ENCODE measurements around the gene ARHGAP8. TPM values are rescaled to one million over a fixed set of nuclear protein-coding genes. Genes with fewer than 3 reads are reported as not detected.
"Not testable (repeated sequence)": the region's sequence is repeated elsewhere in the genome, so short reads cannot be mapped to it uniquely, and the experiment has no call there.

ARHGAP8 gene
- polyA plus RNA-seq, 1 donor = 16.2 TPM

DNA sequence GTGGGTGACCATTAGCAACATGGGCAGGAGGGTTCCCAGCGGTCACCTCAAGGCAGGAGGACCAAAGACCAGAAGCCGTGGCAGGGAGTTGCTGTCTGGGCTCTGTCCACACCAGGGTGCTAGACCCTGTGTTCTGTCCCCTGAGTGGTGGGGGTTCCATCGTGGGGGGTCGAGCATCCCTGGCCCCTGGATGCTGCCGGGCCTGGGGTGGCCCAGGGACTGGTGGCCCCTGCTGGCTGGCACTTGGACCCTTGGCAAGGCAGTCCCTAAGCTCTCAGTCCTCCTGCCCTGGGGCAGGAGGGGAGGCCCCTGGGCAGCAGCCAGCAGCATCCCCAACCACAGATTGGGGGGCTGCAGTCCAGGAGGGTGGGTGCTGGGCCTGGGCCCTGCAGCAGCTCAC lies 13.4 kb upstream of the ARHGAP8 start:
- WGBS (ENCODE audit: insufficient coverage, low lambda C conversion rate) = no CpG with 5 or more reads among the region's 5 CpGs
- H3K4me1 ChIP-seq (ENCODE audit: control insufficient read depth, insufficient read depth, low read length) = peaks cover 42% of the 10 kb centered on the region
- H3K27me3 ChIP-seq (ENCODE audit: control insufficient read depth, insufficient read depth, low read length) = no peaks in the 10 kb centered on the region
- peaks cover 3% of the 10 kb centered on the region for H3K9me3 ChIP-seq (ENCODE audit: control insufficient read depth, low read depth, low read length)
- H3K27ac ChIP-seq (ENCODE audit: low read length) = no peak overlapping the region
- no peaks in the 10 kb centered on the region for H3K36me3 ChIP-seq (ENCODE audit: control insufficient read depth, insufficient read depth, low read length)
- H3K4me3 ChIP-seq (ENCODE audit: low read length) = no peak overlapping the region
- DNase-seq = no peak

DNA sequence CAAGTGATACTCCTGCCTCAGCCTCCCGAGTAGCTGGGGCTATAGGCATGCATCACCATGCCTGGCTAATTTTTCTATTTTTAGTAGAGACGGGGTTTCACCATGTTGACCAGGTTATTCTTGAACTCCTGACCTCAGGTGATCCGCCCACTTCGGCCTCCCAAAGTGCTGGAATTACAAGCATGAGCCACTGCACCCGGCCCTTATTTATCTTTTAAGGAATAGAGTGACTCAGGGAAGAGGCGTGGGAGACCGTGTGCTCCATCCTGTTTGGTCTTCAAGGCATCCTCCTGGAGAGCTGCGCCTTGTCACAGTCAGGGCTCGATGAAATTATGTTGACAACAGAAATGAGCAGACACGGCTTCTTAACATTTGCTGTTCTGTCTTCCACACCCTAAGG lies 12.7 kb upstream of the ARHGAP8 start:
- not testable (repeated sequence) for H3K4me3 ChIP-seq (ENCODE audit: low read length); H3K27me3 ChIP-seq (ENCODE audit: control insufficient read depth, insufficient read depth, low read length); H3K27ac ChIP-seq (ENCODE audit: low read length); H3K9me3 ChIP-seq (ENCODE audit: control insufficient read depth, low read depth, low read length); H3K36me3 ChIP-seq (ENCODE audit: control insufficient read depth, insufficient read depth, low read length); DNase-seq
- H3K4me1 ChIP-seq (ENCODE audit: control insufficient read depth, insufficient read depth, low read length) = peaks cover 44% of the 10 kb centered on the region
- WGBS (ENCODE audit: insufficient coverage, low lambda C conversion rate) = no CpG with 5 or more reads among the region's 10 CpGs

DNA sequence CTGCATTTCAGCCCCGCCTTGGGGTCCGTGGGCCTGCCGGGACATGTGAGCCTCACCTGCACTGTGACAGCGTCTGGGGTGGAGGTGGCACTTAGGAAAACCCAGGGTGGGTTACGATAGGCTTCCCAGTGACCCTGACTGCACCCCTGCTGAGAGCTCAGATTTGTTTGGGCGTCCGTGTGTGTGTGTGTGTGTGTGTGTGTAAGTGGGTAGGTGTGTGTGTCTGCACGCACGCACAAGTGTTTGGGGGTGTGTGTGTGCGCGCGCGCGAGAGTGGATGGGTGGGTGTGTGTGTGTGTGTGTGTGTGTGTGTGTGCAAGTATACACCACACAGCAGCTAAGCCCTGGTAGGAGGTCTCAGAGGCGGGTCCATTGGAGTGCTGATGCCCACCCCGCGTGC lies 12.1 kb upstream of the ARHGAP8 start:
- Histone ChIP-seq H3K27ac (ENCODE audit: low read length) (no peak overlapping the region), H3K27me3 (ENCODE audit: control insufficient read depth, insufficient read depth, low read length) (no peaks in the 10 kb centered on the region)
- no CpG with 5 or more reads among the region's 17 CpGs for WGBS (ENCODE audit: insufficient coverage, low lambda C conversion rate)

DNA sequence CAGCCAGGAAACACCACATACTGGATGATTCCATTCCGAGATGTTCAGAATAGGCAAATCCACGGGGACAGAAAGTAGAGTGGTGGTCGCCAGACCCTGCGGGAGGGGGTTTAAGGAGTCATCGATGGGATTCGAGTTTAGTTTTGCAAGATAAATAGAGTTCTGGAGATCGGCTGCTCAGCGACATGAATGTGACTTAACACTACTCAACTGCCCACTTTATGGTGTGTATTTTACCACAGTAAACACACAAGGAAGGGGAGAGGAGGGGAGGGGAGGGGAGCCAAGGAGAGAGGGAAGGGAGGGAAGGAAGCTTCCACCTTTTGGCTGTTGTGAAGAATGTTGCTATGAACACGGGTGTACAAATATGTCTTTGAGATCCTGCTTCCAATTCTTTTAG lies 10.4 kb upstream of the ARHGAP8 start:
- no peaks in the 10 kb centered on the region for H3K27me3 ChIP-seq (ENCODE audit: control insufficient read depth, insufficient read depth, low read length)
- H3K36me3 ChIP-seq (ENCODE audit: control insufficient read depth, insufficient read depth, low read length) = no peaks in the 10 kb centered on the region
- H3K4me3 ChIP-seq (ENCODE audit: low read length) = no peak overlapping the region
- peaks cover 57% of the 10 kb centered on the region for H3K4me1 ChIP-seq (ENCODE audit: control insufficient read depth, insufficient read depth, low read length)
- no CpG with 5 or more reads among the region's 9 CpGs for WGBS (ENCODE audit: insufficient coverage, low lambda C conversion rate)
- peaks cover 3% of the 10 kb centered on the region for H3K9me3 ChIP-seq (ENCODE audit: control insufficient read depth, low read depth, low read length)
- peak in 1 of 2 donors; percentile 67 for DNase-seq
- no peak overlapping the region for H3K27ac ChIP-seq (ENCODE audit: low read length)

More for the DNA sequence above, 12.1 kb upstream of the ARHGAP8 start:
- Histone ChIP-seq H3K4me3 (ENCODE audit: low read length) (no peak overlapping the region), H3K4me1 (ENCODE audit: control insufficient read depth, insufficient read depth, low read length) (peaks cover 46% of the 10 kb centered on the region), H3K9me3 (ENCODE audit: control insufficient read depth, low read depth, low read length) (peaks cover 3% of the 10 kb centered on the region), H3K36me3 (ENCODE audit: control insufficient read depth, insufficient read depth, low read length) (no peaks in the 10 kb centered on the region)
- no peak for DNase-seq

DNA sequence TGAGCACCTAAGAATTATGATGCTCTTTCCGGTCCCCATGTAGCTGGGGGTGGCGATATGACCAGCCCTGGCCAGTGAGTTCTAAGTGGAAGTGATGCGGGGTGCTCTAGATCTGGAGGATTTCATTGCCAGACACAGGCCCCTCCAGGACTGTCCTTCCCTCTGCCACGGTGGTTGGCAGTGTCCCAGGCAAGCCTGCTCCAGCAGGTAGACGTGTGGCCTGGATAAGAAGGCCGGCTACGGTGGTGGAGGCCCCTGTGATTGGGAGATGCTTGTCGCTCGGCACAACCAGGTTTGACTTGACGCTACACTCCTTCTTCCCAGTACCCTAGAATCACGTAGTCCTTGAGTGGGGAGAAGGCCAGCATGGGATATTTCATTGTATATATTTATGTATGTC lies 9.1 kb upstream of the ARHGAP8 start:
- Histone ChIP-seq H3K27ac (ENCODE audit: low read length) (peak overlapping the region; percentile 44), H3K36me3 (ENCODE audit: control insufficient read depth, insufficient read depth, low read length) (no peaks in the 10 kb centered on the region), H3K4me3 (ENCODE audit: low read length) (no peak overlapping the region), H3K27me3 (ENCODE audit: control insufficient read depth, insufficient read depth, low read length) (no peaks in the 10 kb centered on the region), H3K4me1 (ENCODE audit: control insufficient read depth, insufficient read depth, low read length) (peaks cover 59% of the 10 kb centered on the region), H3K9me3 (ENCODE audit: control insufficient read depth, low read depth, low read length) (peaks cover 3% of the 10 kb centered on the region)
- DNase-seq = no peak
- WGBS (ENCODE audit: insufficient coverage, low lambda C conversion rate) = 60% methylated on average over 2 of the region's 11 CpGs

DNA sequence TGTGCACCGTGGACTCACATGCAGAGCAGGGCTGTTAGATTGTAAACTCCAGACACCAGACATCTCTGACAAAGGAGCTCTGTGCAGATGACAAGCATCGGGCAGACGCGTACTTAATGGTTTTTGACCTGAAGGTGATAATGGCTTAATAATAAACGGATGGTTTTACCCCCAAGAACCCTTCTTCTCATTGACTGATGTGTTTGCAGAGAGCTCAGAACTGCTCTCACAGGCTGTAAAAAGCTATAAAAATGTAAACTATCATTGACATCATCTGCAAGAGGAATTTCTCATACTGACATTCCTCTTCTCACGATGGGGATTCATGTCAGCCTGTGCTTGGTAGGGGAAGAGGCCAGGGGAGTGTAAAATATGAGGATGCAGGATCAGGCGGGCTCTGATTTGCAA lies 8.6 kb upstream of the ARHGAP8 start:
- no peak overlapping the region for H3K4me3 ChIP-seq (ENCODE audit: low read length)
- H3K27me3 ChIP-seq (ENCODE audit: control insufficient read depth, insufficient read depth, low read length) = no peaks in the 10 kb centered on the region
- H3K9me3 ChIP-seq (ENCODE audit: control insufficient read depth, low read depth, low read length) = peaks cover 3% of the 10 kb centered on the region
- peak overlapping the region; percentile 44 for H3K27ac ChIP-seq (ENCODE audit: low read length)
- H3K36me3 ChIP-seq (ENCODE audit: control insufficient read depth, insufficient read depth, low read length) = no peaks in the 10 kb centered on the region
- peak; percentile 47 to 71 for DNase-seq
- peaks cover 60% of the 10 kb centered on the region for H3K4me1 ChIP-seq (ENCODE audit: control insufficient read depth, insufficient read depth, low read length)
- no CpG with 5 or more reads among the region's 7 CpGs for WGBS (ENCODE audit: insufficient coverage, low lambda C conversion rate)

DNA sequence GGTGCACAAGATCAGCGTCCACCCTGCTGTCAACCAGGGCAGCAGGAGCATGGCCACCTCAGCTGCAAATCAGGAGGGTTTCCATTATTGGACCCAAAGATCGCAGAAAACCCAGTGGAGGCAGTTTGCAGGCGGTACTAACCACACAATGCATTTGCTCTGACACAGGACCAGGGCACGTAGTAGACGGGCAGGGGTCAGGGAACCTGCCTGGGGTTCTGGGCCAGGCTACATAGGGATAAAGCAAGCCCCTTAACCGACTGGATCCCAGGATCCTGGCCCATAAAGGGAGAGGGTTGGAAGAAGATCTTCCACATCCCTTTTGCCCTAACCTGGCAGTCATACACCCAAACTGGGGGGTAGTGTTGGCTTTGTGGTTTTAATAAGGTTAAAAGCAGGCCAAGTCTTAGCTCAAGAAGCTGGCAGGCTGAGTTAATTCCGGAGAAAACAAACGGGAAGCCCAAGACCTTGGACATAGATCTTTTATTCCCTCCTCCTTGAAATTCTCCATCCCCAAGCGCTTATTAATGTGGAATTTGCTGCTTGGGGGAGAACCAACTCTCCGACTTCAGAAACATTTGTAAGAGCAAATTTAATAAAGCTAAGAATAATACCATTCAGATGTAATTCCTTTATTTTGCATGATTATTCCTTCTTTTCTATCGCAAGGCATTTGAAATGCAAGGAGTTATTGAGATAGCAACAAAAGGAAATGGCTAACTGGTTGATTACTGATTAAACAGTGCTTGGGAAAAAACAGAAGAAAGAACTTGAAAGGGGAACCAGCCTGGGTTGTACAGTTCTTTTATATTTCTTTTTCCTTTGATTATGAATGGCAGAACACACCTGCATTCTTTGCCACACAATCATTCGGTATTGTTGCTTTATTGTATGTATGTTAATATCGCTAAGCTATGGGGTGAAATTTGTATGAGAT lies 6.3 kb upstream of the ARHGAP8 start:
- Histone ChIP-seq H3K4me1 (ENCODE audit: control insufficient read depth, insufficient read depth, low read length) (peaks cover 59% of the 10 kb centered on the region), H3K27me3 (ENCODE audit: control insufficient read depth, insufficient read depth, low read length) (no peaks in the 10 kb centered on the region), H3K4me3 (ENCODE audit: low read length) (no peak overlapping the region), H3K27ac (ENCODE audit: low read length) (peak overlapping the region; percentile 88), H3K9me3 (ENCODE audit: control insufficient read depth, low read depth, low read length) (peaks cover 3% of the 10 kb centered on the region), H3K36me3 (ENCODE audit: control insufficient read depth, insufficient read depth, low read length) (no peaks in the 10 kb centered on the region)
- WGBS (ENCODE audit: insufficient coverage, low lambda C conversion rate) = 0% methylated on average over 2 of the region's 13 CpGs
- no peak for DNase-seq

DNA sequence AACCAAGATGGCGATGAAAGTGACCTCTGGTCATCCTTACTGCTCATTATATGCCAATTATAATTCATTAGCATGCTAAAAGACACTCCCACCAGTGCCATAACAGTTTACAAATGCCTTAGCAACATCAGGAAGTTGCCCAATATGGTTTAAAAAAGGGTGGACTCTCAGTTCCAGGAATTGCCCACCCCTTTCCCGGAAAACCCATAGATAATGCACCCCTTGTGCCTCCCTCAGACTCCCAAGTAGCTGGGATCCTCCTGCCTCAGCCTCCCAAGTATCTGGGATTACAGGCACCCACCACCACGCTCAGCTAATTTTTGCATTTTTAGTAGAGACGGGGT lies 4.6 kb upstream of the ARHGAP8 start:
- not testable (repeated sequence) for H3K4me3 ChIP-seq (ENCODE audit: low read length); H3K27me3 ChIP-seq (ENCODE audit: control insufficient read depth, insufficient read depth, low read length); DNase-seq; H3K36me3 ChIP-seq (ENCODE audit: control insufficient read depth, insufficient read depth, low read length); H3K9me3 ChIP-seq (ENCODE audit: control insufficient read depth, low read depth, low read length)
- no CpG with 5 or more reads among the region's 4 CpGs for WGBS (ENCODE audit: insufficient coverage, low lambda C conversion rate)
- Histone ChIP-seq H3K27ac (ENCODE audit: low read length) (peak overlapping the region; percentile 88), H3K4me1 (ENCODE audit: control insufficient read depth, insufficient read depth, low read length) (peaks cover 50% of the 10 kb centered on the region)

DNA sequence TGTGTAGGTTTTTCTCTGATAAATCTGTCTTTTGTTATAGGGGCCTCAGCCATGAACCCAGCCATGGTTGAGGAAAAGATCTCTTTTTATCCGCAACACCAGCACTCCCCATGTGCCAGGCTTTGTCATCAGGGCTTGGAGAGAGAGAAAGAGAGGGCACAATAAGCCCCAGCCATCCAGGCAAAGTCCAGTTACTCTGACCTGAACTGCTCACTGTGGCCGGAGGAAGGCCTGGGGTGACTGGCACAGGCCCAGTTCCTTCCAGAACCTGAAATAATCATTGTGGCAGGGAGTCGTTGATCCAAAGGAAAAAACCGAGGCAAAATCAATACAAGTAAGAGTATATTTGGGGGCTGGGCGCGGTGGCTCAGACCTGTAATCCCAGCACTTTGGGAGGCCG lies 3.9 kb upstream of the ARHGAP8 start:
- WGBS (ENCODE audit: insufficient coverage, low lambda C conversion rate) = no CpG with 5 or more reads among the region's 7 CpGs
- no peak for DNase-seq
- Histone ChIP-seq H3K4me3 (ENCODE audit: low read length) (no peak overlapping the region), H3K27me3 (ENCODE audit: control insufficient read depth, insufficient read depth, low read length) (peaks cover 7% of the 10 kb centered on the region), H3K4me1 (ENCODE audit: control insufficient read depth, insufficient read depth, low read length) (peaks cover 44% of the 10 kb centered on the region), H3K9me3 (ENCODE audit: control insufficient read depth, low read depth, low read length) (no peaks in the 10 kb centered on the region), H3K27ac (ENCODE audit: low read length) (peak overlapping the region; percentile 29), H3K36me3 (ENCODE audit: control insufficient read depth, insufficient read depth, low read length) (no peaks in the 10 kb centered on the region)

DNA sequence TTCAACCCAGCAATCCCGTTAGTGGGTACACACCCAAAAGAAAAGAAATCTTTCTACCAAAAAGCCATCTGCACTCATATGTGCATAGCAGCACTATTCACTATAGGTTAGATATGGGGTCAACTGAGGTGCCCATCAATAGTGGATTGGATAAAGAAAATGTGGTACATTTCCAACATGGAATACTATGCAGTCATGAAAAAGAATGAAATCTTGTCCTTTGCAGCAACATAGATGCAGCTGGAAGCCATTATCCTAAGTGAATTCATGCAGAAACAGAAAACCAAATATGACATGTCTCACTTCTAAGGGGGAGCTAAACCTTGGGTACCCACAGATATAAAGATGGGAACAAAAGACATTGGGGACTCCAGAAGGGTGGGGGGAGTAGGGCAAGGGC lies 1.9 kb upstream of the ARHGAP8 start:
- Histone ChIP-seq H3K4me3 (ENCODE audit: low read length) (no peak overlapping the region), H3K9me3 (ENCODE audit: control insufficient read depth, low read depth, low read length) (no peaks in the 10 kb centered on the region), H3K27ac (ENCODE audit: low read length) (no peak overlapping the region), H3K27me3 (ENCODE audit: control insufficient read depth, insufficient read depth, low read length) (peaks cover 7% of the 10 kb centered on the region), H3K36me3 (ENCODE audit: control insufficient read depth, insufficient read depth, low read length) (no peaks in the 10 kb centered on the region), H3K4me1 (ENCODE audit: control insufficient read depth, insufficient read depth, low read length) (peaks cover 49% of the 10 kb centered on the region)
- no peak for DNase-seq
- WGBS (ENCODE audit: insufficient coverage, low lambda C conversion rate) = no CpG with 5 or more reads among the region's 1 CpG

Measured in large intestine (tissue), 3 donors.